PC-3 (cell line): ENCODE data around the gene STRN3. TPM values are rescaled to one million over a fixed set of nuclear protein-coding genes. Genes with fewer than 3 reads are reported as not detected.

Experiments used
- ATAC-seq: fragments of 200-7000 bp; cut with Tn5 transposase; 2 replicates; pipeline ENCODE4 v1.9.1; 2020; ENCODE audit warnings: mild to moderate bottlenecking, moderate library complexity
- BruUV-seq: library from RNA; stranded (reverse); fragments of 400-500 nt; replicated peaks from 2 replicates; lab custom pipeline; 2021; lab: Mats Ljungman, UMichigan
- CTCF ChIA-PET: fragments of 300-600 bp; sonication (Branson Sonifier 250); formaldehyde crosslinking; loops from one replicate; lab custom pipeline; 2022; ENCODE audit warnings: antibody characterized with exemption; lab: Charles Lee
- POLR2A ChIA-PET: fragments of 300-600 bp; sonication (Branson Sonifier 250); formaldehyde crosslinking; loops from one replicate; lab custom pipeline; 2022; ENCODE audit warnings: antibody characterized with exemption; ENCODE audit not compliant: unreplicated experiment; lab: Charles Lee
- DNase-seq: peaks from one replicate; pipeline ENCODE4 v3.0.0-alpha.2; 2015
- H2AFZ ChIP-seq: fragments of 300-600 bp; sonication (generic); 2 replicates; pipeline ENCODE4 v1.6.0; 2016; ENCODE audit warnings: antibody characterized with exemption, low read length
- H3F3A ChIP-seq: fragments of 300-600 bp; sonication (generic); one replicate; pipeline ENCODE4 v1.6.0; 2017; ENCODE audit warnings: antibody characterized with exemption, low read length, control low read depth, mild to moderate bottlenecking; ENCODE audit not compliant: unreplicated experiment
- H3K27ac ChIP-seq: fragments of 300-600 bp; sonication (generic); 2 replicates; pipeline ENCODE4 v1.5.1; 2016; ENCODE audit warnings: mild to moderate bottlenecking, low read length
- H3K27me3 ChIP-seq: fragments of 300-600 bp; sonication (generic); 2 replicates; pipeline ENCODE4 v1.6.1; 2016; ENCODE audit warnings: low read length, mixed read lengths
- H3K36me3 ChIP-seq: fragments of 300-600 bp; sonication (generic); 2 replicates; pipeline ENCODE4 v1.6.1; 2016; ENCODE audit warnings: low read depth, mixed run types, low read length, mixed read lengths
- H3K4me1 ChIP-seq: fragments of 300-600 bp; sonication (generic); 2 replicates; pipeline ENCODE4 v1.5.1; 2016; ENCODE audit warnings: low read length; ENCODE audit not compliant: insufficient read depth
- H3K4me2 ChIP-seq: fragments of 300-600 bp; sonication (generic); 2 replicates; pipeline ENCODE4 v1.6.0; 2016; ENCODE audit warnings: low read length
- H3K4me3 ChIP-seq: fragments of 300-600 bp; sonication (generic); 2 replicates; pipeline ENCODE4 v1.5.1; 2016; ENCODE audit warnings: mild to moderate bottlenecking, low read length, mixed read lengths
- H3K79me2 ChIP-seq: fragments of 300-600 bp; sonication (generic); 2 replicates; pipeline ENCODE4 v1.6.1; 2017; ENCODE audit warnings: low read length, mixed read lengths
- H3K9ac ChIP-seq: fragments of 300-600 bp; sonication (generic); 2 replicates; pipeline ENCODE4 v1.6.0; 2016; ENCODE audit warnings: mild to moderate bottlenecking, low read length
- H3K9me2 ChIP-seq: fragments of 300-600 bp; sonication (generic); replicated peaks from 2 replicates; pipeline ENCODE4 v1.6.1; 2016; ENCODE audit warnings: mixed run types, low read length, mixed read lengths
- H3K9me3 ChIP-seq: fragments of 300-600 bp; sonication (generic); 2 replicates; pipeline ENCODE4 v1.6.1; 2016; ENCODE audit warnings: low read length, mixed read lengths
- H4K20me1 ChIP-seq: fragments of 300-600 bp; sonication (generic); 2 replicates; pipeline ENCODE4 v1.6.1; 2016; ENCODE audit warnings: low read length, mixed read lengths
- CTCF ChIP-seq: fragments of 300-600 bp; sonication (generic); conservative IDR thresholded peaks from 2 replicates; pipeline ENCODE4 v1.5.1; 2017; ENCODE audit warnings: antibody characterized with exemption, low read depth, mild to moderate bottlenecking, low read length
- EZH2 ChIP-seq: fragments of 300-600 bp; sonication (generic); IDR thresholded peaks from one replicate; pipeline ENCODE4 v1.6.1; 2017; ENCODE audit warnings: antibody characterized with exemption, mild to moderate bottlenecking, low read length; ENCODE audit not compliant: unreplicated experiment
- EZH2phosphoT487 ChIP-seq: fragments of 300-600 bp; sonication (generic); IDR thresholded peaks from 2 replicates; pipeline ENCODE4 v1.6.1; 2018; ENCODE audit warnings: mild to moderate bottlenecking, antibody characterized with exemption, low read length, borderline replicate concordance
- intact Hi-C: fragments of 100-400 bp; cut with micrococcal nuclease; formaldehyde crosslinking; loops from 2 replicates; pipeline ENCODE4 v1.9.0; 2023
- total RNA-seq: library from RNA; depleted of rRNA; stranded (reverse); fragments of >200 nt; gene quantifications from 2 replicates; pipeline ENCODE4 v1.2.3, GENCODE V29; 2014

The STRN3 gene
- total RNA-seq, 1 experiment from 2014 or later = 41.4 TPM

GRCh38 chr14:31030469-31030868 is 4.3 kb upstream of the STRN3 start:
- Histone ChIP-seq H3K79me2 (peaks cover 7% of the 10 kb centered on the region), H3K9me2 (no peaks in the 10 kb centered on the region), H3K9ac (no peak overlapping the region), H3K4me2 (no peak overlapping the region), H4K20me1 (no peaks in the 10 kb centered on the region), H3K9me3 (no peaks in the 10 kb centered on the region), H3K27ac (no peak overlapping the region), H3K4me3 (no peak overlapping the region), H3K36me3 (no peaks in the 10 kb centered on the region), H3F3A (peaks cover 13% of the 10 kb centered on the region), H3K27me3 (no peaks in the 10 kb centered on the region), H3K4me1 (peaks cover 34% of the 10 kb centered on the region), H2AFZ (no peak overlapping the region)
- intact Hi-C loops = no loop called here
- no peak for DNase-seq
- no peak for ATAC-seq
- CTCF ChIA-PET = no interaction called here
- no TSS peak for BruUV-seq
- POLR2A ChIA-PET = no interaction called here
- TF ChIP-seq EZH2 (no peak), EZH2phosphoT487 (no peak), CTCF (no peak)

GRCh38 chr14:31029016-31029970 is 3.1 kb upstream of the STRN3 start:
- H3K79me2 ChIP-seq = peaks cover 19% of the 10 kb centered on the region
- no peaks in the 10 kb centered on the region for H3K9me2 ChIP-seq
- no peak overlapping the region for H3K9ac ChIP-seq
- no TSS peak for BruUV-seq
- TF ChIP-seq CTCF (no peak), EZH2phosphoT487 (no peak), EZH2 (no peak)
- H3K27me3 ChIP-seq = no peaks in the 10 kb centered on the region
- POLR2A ChIA-PET = interaction anchor here (0.7 kb wide), 1 partner anchor 49 kb away, joined by 3 read pairs; no protein-coding TSS in a partner anchor
- H3K4me2 ChIP-seq = no peak overlapping the region
- DNase-seq (peak; percentile 24), ATAC-seq (no peak)
- H4K20me1 ChIP-seq = peaks cover 8% of the 10 kb centered on the region
- no peak overlapping the region for H2AFZ ChIP-seq
- peaks cover 13% of the 10 kb centered on the region for H3F3A ChIP-seq
- no peak overlapping the region for H3K4me3 ChIP-seq
- intact Hi-C loops = no loop called here
- H3K36me3 ChIP-seq = no peaks in the 10 kb centered on the region
- CTCF ChIA-PET = interaction anchor here (1.0 kb wide), 1 partner anchor 72 kb away, joined by 3 read pairs; no protein-coding TSS in a partner anchor
- peaks cover 32% of the 10 kb centered on the region for H3K4me1 ChIP-seq
- no peak overlapping the region for H3K27ac ChIP-seq
- H3K9me3 ChIP-seq = no peaks in the 10 kb centered on the region

DNA sequence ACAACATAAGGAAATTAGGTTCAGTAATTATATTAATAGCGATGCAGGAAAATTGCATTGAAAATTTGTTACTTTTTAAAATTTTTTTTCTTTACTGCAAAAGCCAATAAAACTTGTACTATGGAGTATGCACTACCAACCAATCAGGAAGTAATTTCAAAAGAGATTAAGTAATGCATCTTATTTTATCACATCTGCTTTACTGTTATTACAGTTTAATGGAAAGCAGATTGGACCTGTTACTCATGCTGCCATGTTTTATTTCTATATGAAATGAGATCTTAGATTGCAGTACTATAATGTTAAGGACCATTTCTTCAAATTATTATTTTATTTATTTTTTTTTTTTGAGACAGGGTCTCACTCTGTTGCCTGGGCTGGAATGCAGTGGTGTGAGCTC is 1.7 kb upstream of the STRN3 start:
- no peak overlapping the region for H3K27ac ChIP-seq

More for the DNA sequence above, 1.7 kb upstream of the STRN3 start:
- H3K9ac ChIP-seq = peak overlapping the region; percentile 99
- H3K4me2 ChIP-seq = peak overlapping the region; percentile 73
- no peak for TF ChIP-seq CTCF
- peak overlapping the region; percentile 80; the same call in 1 of the 2 replicates for H2AFZ ChIP-seq
- no peaks in the 10 kb centered on the region for H3K9me3 ChIP-seq
- H3K27me3 ChIP-seq = no peaks in the 10 kb centered on the region
- DNase-seq (no peak), ATAC-seq (no peak)
- peaks cover under 1% of the 10 kb centered on the region; the same call in 1 of the 2 replicates for H3K36me3 ChIP-seq
- peaks cover 22% of the 10 kb centered on the region for H4K20me1 ChIP-seq
- H3K9me2 ChIP-seq = no peaks in the 10 kb centered on the region
- H3K79me2 ChIP-seq = peaks cover 33% of the 10 kb centered on the region
- ChIA-PET CTCF (no interaction called here), POLR2A (no interaction called here)
- H3K4me1 ChIP-seq = peaks cover 33% of the 10 kb centered on the region
- intact Hi-C loops = loop anchor here (2.0 kb wide), 2 partner anchors 47 to 63 kb away; no protein-coding TSS in a partner anchor
- H3F3A ChIP-seq = peaks cover 8% of the 10 kb centered on the region
- H3K4me3 ChIP-seq = peak overlapping the region; percentile 72
- BruUV-seq = no TSS peak
